WTC11 (cell line): Measurements from ENCODE around the gene UHRF1.
"Not testable (repeated sequence)": the region's sequence is repeated elsewhere in the genome, so short reads cannot be mapped to it uniquely, and the experiment has no call there.

ENCODE experiments used
- AFF4 ChIP-seq: sonication (generic); formaldehyde crosslinking; IDR thresholded peaks from 2 replicates; pipeline ENCODE4 v1.8.1; 2023; ENCODE audit warnings: mild to moderate bottlenecking, missing genetic modification reagents, borderline replicate concordance
- CREM ChIP-seq: sonication (generic); formaldehyde crosslinking; IDR thresholded peaks from 2 replicates; pipeline ENCODE4 v1.8.1; 2022; ENCODE audit warnings: mild to moderate bottlenecking, missing genetic modification reagents, moderate library complexity
- CTCF ChIP-seq: fragments of 200-600 bp; IDR thresholded peaks from 2 replicates; pipeline ENCODE4 v1.8.0; 2022; ENCODE audit warnings: antibody characterized with exemption
- PRDM15 ChIP-seq: sonication (generic); formaldehyde crosslinking; IDR thresholded peaks from 2 replicates; pipeline ENCODE4 v1.8.0; 2022; ENCODE audit warnings: missing genetic modification reagents
- TEAD1 ChIP-seq: sonication (generic); formaldehyde crosslinking; IDR thresholded peaks from 2 replicates; pipeline ENCODE4 v1.8.0; 2022; ENCODE audit warnings: mild to moderate bottlenecking, missing genetic modification reagents

- not testable (repeated sequence) for TF ChIP-seq CTCF; CREM; TEAD1; AFF4 (CRISPR knock-in tag); PRDM15 (CRISPR knock-in tag)
These were observed 41.3 kb downstream of the UHRF1 start for GRCh38 chr19:4950650-4951049.
